Nephron progenitor cell (in vitro differentiated cells): Measurements from ENCODE around the gene NEMP1.

ENCODE experiments used
- DNase-seq: peaks from one replicate; pipeline ENCODE4 v3.0.0; 2021
- H3K27ac Mint-ChIP-seq: 2 replicates; pipeline ENCODE4 v1.8.0; 2021; ENCODE audit warnings: mild to moderate bottlenecking, moderate library complexity, mixed read lengths
- H3K27me3 Mint-ChIP-seq: 2 replicates; pipeline ENCODE4 v1.8.0; 2021; ENCODE audit warnings: mild to moderate bottlenecking, low read depth, mixed read lengths; ENCODE audit not compliant: poor library complexity
- H3K36me3 Mint-ChIP-seq: 2 replicates; pipeline ENCODE4 v1.8.0; 2021; ENCODE audit warnings: low read depth, mixed read lengths
- H3K4me1 Mint-ChIP-seq: 2 replicates; pipeline ENCODE4 v1.8.0; 2021; ENCODE audit warnings: mixed read lengths
- H3K4me3 Mint-ChIP-seq: 2 replicates; pipeline ENCODE4 v1.8.0; 2021; ENCODE audit warnings: mild to moderate bottlenecking, moderate library complexity, mixed read lengths
- H3K9me3 Mint-ChIP-seq: 2 replicates; pipeline ENCODE4 v1.8.0; 2021; ENCODE audit warnings: mild to moderate bottlenecking, moderate library complexity, mixed read lengths
- TF ChIP-seq, protein P1 (sequence below): fragments of 200-600 bp; sonication (generic); IDR thresholded peaks from 2 replicates; pipeline ENCODE4 v1.5.0; 2021; ENCODE audit warnings: antibody characterized with exemption

The NEMP1 gene

DNA sequence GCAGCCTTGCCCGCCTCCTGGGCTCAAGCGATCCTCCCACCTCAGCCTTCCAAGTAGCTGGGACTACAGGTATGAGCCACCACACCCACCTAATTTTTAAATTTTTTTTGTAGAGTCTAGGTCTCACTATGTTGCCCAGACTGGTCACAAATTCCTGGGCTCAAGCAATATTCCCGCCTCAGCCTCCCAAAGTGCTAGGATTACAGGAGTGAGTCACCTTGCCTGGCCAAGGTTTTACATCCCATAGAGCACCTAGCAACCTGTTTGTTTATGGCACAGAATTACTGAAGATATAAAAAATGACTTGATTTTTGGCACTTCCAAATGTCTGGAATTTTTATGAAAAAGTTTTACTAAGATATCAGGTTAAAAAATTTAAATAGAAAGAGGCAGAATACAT is 45.2 kb downstream of the NEMP1 start:
- Mint-ChIP-seq H3K27ac (no peak overlapping the region), H3K4me3 (no peak overlapping the region)

DNA sequence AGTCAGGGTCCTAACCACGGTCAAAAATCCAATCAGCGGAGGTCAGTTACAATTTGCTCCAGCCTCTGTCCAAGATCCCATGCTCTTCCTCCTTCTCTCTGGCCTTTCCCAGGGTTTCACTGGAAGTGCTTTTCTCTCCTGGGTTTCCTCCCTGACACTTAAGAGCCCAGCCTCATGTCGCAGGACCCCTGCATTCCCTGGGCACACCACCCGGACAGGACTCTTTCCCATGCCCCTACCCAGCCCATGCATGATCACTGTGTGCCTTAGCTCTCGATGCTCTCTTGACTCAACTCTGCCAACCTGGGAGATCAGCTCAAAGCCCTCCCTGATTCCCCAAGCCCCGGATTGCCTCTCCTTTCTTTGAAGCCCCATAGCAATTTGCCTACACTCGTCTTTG is 46.8 kb downstream of the NEMP1 start:
- Mint-ChIP-seq H3K4me1 (peaks cover 21% of the 10 kb centered on the region), H3K27ac (no peak overlapping the region), H3K27me3 (peaks cover 18% of the 10 kb centered on the region), H3K9me3 (no peaks in the 10 kb centered on the region), H3K4me3 (no peak overlapping the region), H3K36me3 (no peaks in the 10 kb centered on the region)
- TF ChIP-seq, protein P1, sequence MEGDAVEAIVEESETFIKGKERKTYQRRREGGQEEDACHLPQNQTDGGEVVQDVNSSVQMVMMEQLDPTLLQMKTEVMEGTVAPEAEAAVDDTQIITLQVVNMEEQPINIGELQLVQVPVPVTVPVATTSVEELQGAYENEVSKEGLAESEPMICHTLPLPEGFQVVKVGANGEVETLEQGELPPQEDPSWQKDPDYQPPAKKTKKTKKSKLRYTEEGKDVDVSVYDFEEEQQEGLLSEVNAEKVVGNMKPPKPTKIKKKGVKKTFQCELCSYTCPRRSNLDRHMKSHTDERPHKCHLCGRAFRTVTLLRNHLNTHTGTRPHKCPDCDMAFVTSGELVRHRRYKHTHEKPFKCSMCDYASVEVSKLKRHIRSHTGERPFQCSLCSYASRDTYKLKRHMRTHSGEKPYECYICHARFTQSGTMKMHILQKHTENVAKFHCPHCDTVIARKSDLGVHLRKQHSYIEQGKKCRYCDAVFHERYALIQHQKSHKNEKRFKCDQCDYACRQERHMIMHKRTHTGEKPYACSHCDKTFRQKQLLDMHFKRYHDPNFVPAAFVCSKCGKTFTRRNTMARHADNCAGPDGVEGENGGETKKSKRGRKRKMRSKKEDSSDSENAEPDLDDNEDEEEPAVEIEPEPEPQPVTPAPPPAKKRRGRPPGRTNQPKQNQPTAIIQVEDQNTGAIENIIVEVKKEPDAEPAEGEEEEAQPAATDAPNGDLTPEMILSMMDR: no peak
- DNase-seq: no peak

More for the DNA sequence above, 45.2 kb downstream of the NEMP1 start:
- H3K27me3 Mint-ChIP-seq: peaks cover 11% of the 10 kb centered on the region
- DNase-seq: no peak
- peaks cover 5% of the 10 kb centered on the region for H3K4me1 Mint-ChIP-seq
- H3K9me3 Mint-ChIP-seq: no peaks in the 10 kb centered on the region
- TF ChIP-seq, protein P1: no peak
- H3K36me3 Mint-ChIP-seq: no peaks in the 10 kb centered on the region

DNA sequence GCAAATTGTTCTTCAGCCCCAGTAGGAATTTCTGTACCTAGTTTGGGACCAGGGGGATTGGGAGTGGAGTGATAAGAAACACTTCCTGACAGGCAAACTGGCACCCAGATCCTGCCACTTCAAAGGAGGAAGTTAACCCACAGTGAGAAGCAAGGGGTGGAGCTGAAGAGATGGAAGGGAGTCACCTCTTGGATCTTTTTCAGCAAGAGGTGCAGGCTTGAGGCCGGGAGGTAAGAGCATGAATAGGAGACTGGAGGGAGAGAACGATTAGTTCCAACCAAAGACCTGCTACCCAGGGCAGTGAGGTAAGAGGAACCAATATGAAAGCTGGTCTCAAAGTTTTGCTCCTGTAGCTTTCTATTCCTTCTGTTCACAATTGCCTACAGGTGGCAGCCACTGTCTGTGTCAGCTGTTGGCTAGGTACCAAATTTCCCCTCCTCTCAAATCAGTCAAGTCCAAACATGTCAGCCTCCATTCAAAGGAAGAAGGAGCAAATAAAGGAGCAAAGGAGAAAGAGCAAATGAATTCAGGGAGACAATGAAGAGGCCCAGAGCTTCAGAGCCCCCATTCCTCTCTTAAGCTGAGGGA is 47.4 kb downstream of the NEMP1 start:
- peaks cover 22% of the 10 kb centered on the region for H3K27me3 Mint-ChIP-seq
- TF ChIP-seq, protein P1: no peak
- H3K4me3 Mint-ChIP-seq: no peak overlapping the region
- no peak for DNase-seq
- no peak overlapping the region for H3K27ac Mint-ChIP-seq
- no peaks in the 10 kb centered on the region for H3K36me3 Mint-ChIP-seq
- peaks cover 26% of the 10 kb centered on the region for H3K4me1 Mint-ChIP-seq
- H3K9me3 Mint-ChIP-seq: no peaks in the 10 kb centered on the region

DNA sequence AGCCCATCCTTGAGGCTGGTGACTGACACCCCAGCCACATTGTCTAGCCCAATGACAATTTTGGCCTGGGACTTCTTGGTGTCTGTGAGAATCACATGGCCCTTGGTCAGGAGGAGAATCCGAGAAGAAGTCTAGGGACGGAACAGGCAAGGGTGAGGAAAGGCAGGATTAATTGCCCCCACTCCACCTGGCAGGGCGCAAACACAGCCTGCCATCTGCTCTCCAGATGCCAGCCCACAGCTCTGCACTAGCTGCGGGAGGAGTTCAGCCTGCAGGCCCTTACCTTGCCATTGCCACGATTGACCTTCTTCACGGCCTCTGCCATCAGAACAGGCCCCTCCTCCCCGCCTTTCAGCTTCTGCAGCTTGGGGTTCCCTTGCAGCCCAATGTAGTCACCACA is 49.1 kb downstream of the NEMP1 start:
- Mint-ChIP-seq H3K4me1 (peaks cover 26% of the 10 kb centered on the region), H3K9me3 (no peaks in the 10 kb centered on the region), H3K4me3 (no peak overlapping the region), H3K27me3 (peaks cover 27% of the 10 kb centered on the region), H3K27ac (no peak overlapping the region), H3K36me3 (no peaks in the 10 kb centered on the region)
- TF ChIP-seq, protein P1: no peak
- DNase-seq: no peak

DNA sequence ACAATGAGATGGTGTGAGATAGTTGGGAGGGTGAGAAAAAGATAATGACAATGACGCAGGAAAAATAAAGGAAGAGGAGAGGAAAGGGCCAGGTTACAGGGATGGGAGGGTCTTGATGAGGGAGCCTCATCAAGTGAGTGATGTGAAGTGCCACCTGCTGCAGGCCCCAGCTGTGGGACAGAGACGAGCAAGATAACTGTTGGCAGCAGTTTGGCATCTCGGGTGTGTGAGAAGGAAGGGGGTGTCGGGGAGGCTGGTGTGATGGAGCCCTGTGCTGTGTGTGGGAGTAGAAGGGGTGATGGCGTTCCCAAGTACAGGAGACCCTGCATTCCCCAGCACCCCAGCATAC is 50.8 kb downstream of the NEMP1 start:
- Mint-ChIP-seq H3K27ac (peak overlapping the region; percentile 36), H3K4me3 (no peak overlapping the region), H3K9me3 (no peaks in the 10 kb centered on the region), H3K36me3 (no peaks in the 10 kb centered on the region), H3K27me3 (peaks cover 33% of the 10 kb centered on the region), H3K4me1 (peaks cover 35% of the 10 kb centered on the region)
- no peak for DNase-seq
- TF ChIP-seq, protein P1: no peak

DNA sequence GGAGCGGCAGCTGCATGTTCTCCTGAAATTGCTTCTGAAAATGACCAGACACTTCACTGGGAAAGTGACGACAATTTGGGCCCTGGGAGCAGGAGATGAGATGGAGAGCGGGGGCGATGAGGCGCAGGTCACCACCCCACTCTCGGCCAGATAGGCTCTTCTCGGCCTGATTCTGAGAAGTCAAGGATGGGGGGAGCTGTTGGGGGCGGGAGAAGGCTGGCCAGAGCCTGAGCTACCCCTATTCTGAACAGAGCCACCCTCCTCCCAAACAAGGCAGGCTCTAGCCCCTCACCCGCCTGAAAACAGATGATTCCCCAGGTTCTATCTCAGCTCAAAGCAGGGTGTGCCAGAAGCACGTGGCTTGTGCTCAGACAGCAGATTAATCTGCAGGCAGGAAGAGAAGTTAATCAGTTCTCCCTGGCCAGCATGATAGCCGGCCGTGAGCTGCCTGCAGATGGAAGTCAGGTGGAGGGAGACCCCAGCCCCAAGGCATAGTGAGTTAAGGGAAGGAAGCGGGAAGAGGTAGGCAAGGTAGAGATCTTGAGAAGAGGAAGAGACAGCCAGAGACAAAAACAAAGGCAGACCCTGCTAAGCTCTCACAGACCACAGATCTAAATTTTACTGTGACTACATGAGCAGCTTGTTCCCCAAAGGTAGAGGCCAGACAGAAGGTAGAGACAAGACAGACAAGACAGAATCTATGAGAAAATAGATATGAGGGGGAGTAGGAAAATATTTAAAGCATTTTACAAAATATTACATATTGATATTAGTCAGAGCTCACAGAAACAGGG is 51.4 kb downstream of the NEMP1 start:
- H3K36me3 Mint-ChIP-seq: no peaks in the 10 kb centered on the region
- H3K4me3 Mint-ChIP-seq: no peak overlapping the region
- H3K27ac Mint-ChIP-seq: peak overlapping the region; percentile 36
- no peaks in the 10 kb centered on the region for H3K9me3 Mint-ChIP-seq
- peaks cover 35% of the 10 kb centered on the region for H3K4me1 Mint-ChIP-seq
- no peak for DNase-seq
- TF ChIP-seq, protein P1: no peak
- H3K27me3 Mint-ChIP-seq: peaks cover 35% of the 10 kb centered on the region
